GM12873 (cell line): ENCODE results near the gene SORCS3.

Source experiments
- CTCF ChIP-seq: IDR thresholded peaks from 2 replicates; pipeline ENCODE4 v1.5.1; 2012; ENCODE audit warnings: low read depth, mild to moderate bottlenecking, moderate library complexity, low read length, control low read depth; ENCODE audit not compliant: insufficient read depth; ENCODE audit errors: missing control alignments

SORCS3 gene

GRCh38 chr10:105243825-105244224 is 602.7 kb downstream of the SORCS3 start:
- TF ChIP-seq CTCF, result no peak

- TF ChIP-seq CTCF, result no peak
Observed at GRCh38 chr10:105247831-105248499, 606.9 kb downstream of the SORCS3 start.

GRCh38 chr10:105252911-105253310 is 611.8 kb downstream of the SORCS3 start:
- no peak for TF ChIP-seq CTCF

- TF ChIP-seq CTCF, result no peak
Observed at GRCh38 chr10:105253515-105254212, 612.6 kb downstream of the SORCS3 start.

GRCh38 chr10:105258036-105258673 is 617.1 kb downstream of the SORCS3 start:
- TF ChIP-seq CTCF, result no peak

- no peak for TF ChIP-seq CTCF
Observed at GRCh38 chr10:105258674-105259065, 617.6 kb downstream of the SORCS3 start.

- TF ChIP-seq CTCF, result no peak
Observed at GRCh38 chr10:105259201-105259600, 618.1 kb downstream of the SORCS3 start.
